Endothelial cell (in vitro differentiated cells): Measurements from ENCODE around the gene ZGRF1. TPM values are rescaled to one million over a fixed set of nuclear protein-coding genes. Genes with fewer than 3 reads are reported as not detected.

Experiments used
- DNase-seq: peaks from one replicate; pipeline ENCODE4 v3.0.0; 2021; ENCODE audit warnings: low spot score
- H3K27ac Mint-ChIP-seq: one replicate; pipeline ENCODE4 v1.8.0; 2021; ENCODE audit warnings: mixed read lengths, inconsistent platforms; ENCODE audit not compliant: unreplicated experiment
- H3K27me3 Mint-ChIP-seq: one replicate; pipeline ENCODE4 v1.8.0; 2021; ENCODE audit warnings: mild to moderate bottlenecking, moderate library complexity, mixed read lengths, inconsistent platforms; ENCODE audit not compliant: unreplicated experiment
- H3K36me3 Mint-ChIP-seq: one replicate; pipeline ENCODE4 v1.8.0; 2021; ENCODE audit warnings: mild to moderate bottlenecking, low read depth, mixed read lengths, inconsistent platforms; ENCODE audit not compliant: unreplicated experiment
- H3K4me1 Mint-ChIP-seq: one replicate; pipeline ENCODE4 v1.8.0; 2021; ENCODE audit warnings: mild to moderate bottlenecking, mixed read lengths, inconsistent platforms; ENCODE audit not compliant: unreplicated experiment
- H3K4me3 Mint-ChIP-seq: one replicate; pipeline ENCODE4 v1.8.0; 2021; ENCODE audit warnings: mild to moderate bottlenecking, mixed read lengths, inconsistent platforms; ENCODE audit not compliant: unreplicated experiment
- H3K9me3 Mint-ChIP-seq: one replicate; pipeline ENCODE4 v1.8.0; 2021; ENCODE audit warnings: mixed read lengths, inconsistent platforms; ENCODE audit not compliant: unreplicated experiment
- CTCF ChIP-seq: fragments of 200-600 bp; sonication (generic); IDR thresholded peaks from one replicate; pipeline ENCODE4 v1.5.0; 2021; ENCODE audit warnings: antibody characterized with exemption; ENCODE audit not compliant: unreplicated experiment
- total RNA-seq: library from RNA; stranded (reverse); fragmentation: NEBNext Ultra II Directional; extraction: Animal tissue kit (Norgen Biotek cat#: 25700); gene quantifications from one replicate; pipeline ENCODE4 v1.2.1, GENCODE V29; 2021; ENCODE audit not compliant: unreplicated experiment

Gene ZGRF1
- total RNA-seq, 1 donor from 2014 or later = 15.6 TPM

- DNase-seq = peak; percentile 33
- peak overlapping the region; percentile 51 for H3K4me3 Mint-ChIP-seq
- H3K9me3 Mint-ChIP-seq = no peaks in the 10 kb centered on the region
- TF ChIP-seq CTCF = no peak
- peaks cover 37% of the 10 kb centered on the region for H3K27me3 Mint-ChIP-seq
- peaks cover 5% of the 10 kb centered on the region for H3K36me3 Mint-ChIP-seq
- peaks cover 36% of the 10 kb centered on the region for H3K4me1 Mint-ChIP-seq
- no peak overlapping the region for H3K27ac Mint-ChIP-seq
These were observed 125.5 kb downstream of the ZGRF1 start for GRCh38 chr4:112511093-112511802.

- no peak overlapping the region for H3K4me3 Mint-ChIP-seq
- no peak for TF ChIP-seq CTCF
- H3K27ac Mint-ChIP-seq = no peak overlapping the region
- H3K36me3 Mint-ChIP-seq = peaks cover 5% of the 10 kb centered on the region
- peaks cover 37% of the 10 kb centered on the region for H3K27me3 Mint-ChIP-seq
- no peak for DNase-seq
- no peaks in the 10 kb centered on the region for H3K9me3 Mint-ChIP-seq
- H3K4me1 Mint-ChIP-seq = peaks cover 31% of the 10 kb centered on the region
These were observed 126.2 kb downstream of the ZGRF1 start for GRCh38 chr4:112510291-112511092.

- no peak for DNase-seq
- Mint-ChIP-seq H3K27ac (no peak overlapping the region), H3K36me3 (peaks cover 5% of the 10 kb centered on the region), H3K9me3 (no peaks in the 10 kb centered on the region), H3K4me1 (peaks cover 27% of the 10 kb centered on the region), H3K27me3 (peaks cover 33% of the 10 kb centered on the region), H3K4me3 (no peak overlapping the region)
- TF ChIP-seq CTCF = no peak
These were observed 127.2 kb downstream of the ZGRF1 start for GRCh38 chr4:112509243-112510141.

GRCh38 chr4:112508356-112508755, 128.4 kb downstream of the ZGRF1 start:
- Mint-ChIP-seq H3K27ac (no peak overlapping the region), H3K36me3 (no peaks in the 10 kb centered on the region), H3K27me3 (peaks cover 25% of the 10 kb centered on the region), H3K4me1 (peaks cover 22% of the 10 kb centered on the region), H3K4me3 (no peak overlapping the region), H3K9me3 (no peaks in the 10 kb centered on the region)
- no peak for TF ChIP-seq CTCF
- DNase-seq = no peak
